ENCODE measurements around the gene PANK4.

GRCh38 chr1:2538376-2538775, 12.0 kb upstream of the PANK4 start:
- TF ChIP-seq CTCF (IDR thresholded peaks at IDR 0.05) (no peak), POLR2A (IDR thresholded peaks at IDR 0.05) (no peak)

Measured in testis (tissue), 2 donors.